Measurements from ENCODE around the gene DQX1.
"Not testable (repeated sequence)": the region's sequence is repeated elsewhere in the genome, so short reads cannot be mapped to it uniquely, and the experiment has no call there.

DQX1 gene

GRCh38 chr2:74470742-74471141, 55.3 kb downstream of the DQX1 start:
- not testable (repeated sequence) for DNase-seq

Data from hypothalamus (tissue), 51 donors.